Measurements from ENCODE around the gene CIBAR2. TPM values are rescaled to one million over a fixed set of nuclear protein-coding genes. Genes with fewer than 3 reads are reported as not detected.
"Not testable (repeated sequence)": the region's sequence is repeated elsewhere in the genome, so short reads cannot be mapped to it uniquely, and the experiment has no call there.

CIBAR2 gene
- total RNA-seq, 1 experiment from 2014 or later = not detected

DNA sequence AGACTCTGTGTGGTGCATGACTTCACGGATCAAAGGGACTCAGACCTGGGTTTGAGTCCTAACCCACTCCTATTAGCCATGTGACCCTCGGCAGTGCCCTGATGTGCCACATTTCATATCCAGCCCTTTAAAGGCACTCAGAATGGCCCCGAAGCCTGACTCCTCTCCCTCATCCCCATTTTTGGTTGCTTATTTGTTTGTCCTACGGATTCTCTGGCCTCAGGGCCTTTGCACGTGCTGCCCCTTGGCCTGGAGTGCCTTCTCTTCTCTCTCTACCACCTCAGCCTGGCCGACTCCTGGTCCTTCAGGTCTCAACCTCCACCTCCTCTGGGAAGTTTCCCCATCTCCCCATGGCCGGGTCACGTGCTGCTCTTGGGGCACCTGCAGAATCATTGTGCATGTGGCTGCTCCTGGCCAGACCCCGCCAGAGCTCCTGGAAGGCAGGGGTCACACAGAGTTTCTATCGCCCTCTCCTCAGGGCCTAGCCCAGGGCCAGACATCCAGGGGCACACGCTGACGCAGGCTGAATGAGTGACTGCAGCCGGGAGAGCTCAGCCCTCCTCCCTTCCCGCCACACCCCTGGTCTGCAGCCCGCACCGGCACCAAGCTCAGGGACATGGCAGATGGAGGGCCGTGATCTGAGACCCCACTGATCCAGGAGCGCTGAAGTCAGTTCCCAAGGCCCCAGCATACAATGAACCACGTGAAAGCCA is 22.0 kb upstream of the CIBAR2 start:
- no peak for DNase-seq (ENCODE audit: low read depth, low spot score)
- in situ Hi-C loops (cut with HindIII; ENCODE audit: low pct_unique_long_range_greater_than_20kb, low sequenced_read_pairs) = no loop called here

DNA sequence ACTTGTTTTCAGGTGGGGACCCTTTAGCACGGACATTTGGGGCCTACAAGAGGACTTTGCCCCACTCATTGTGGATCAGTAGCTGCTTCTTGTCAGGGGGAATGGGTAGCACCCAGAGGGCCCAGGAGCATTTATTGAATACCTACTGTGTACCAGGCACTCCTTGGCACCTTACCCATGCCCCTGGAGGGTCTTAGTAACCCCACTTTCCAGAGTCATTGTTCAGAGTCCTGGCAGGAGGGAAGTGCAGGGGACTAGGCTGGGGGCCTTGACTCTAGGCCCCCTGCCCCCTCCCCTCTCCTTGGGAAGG is 21.0 kb upstream of the CIBAR2 start:
- no peak for DNase-seq (ENCODE audit: low read depth, low spot score)
- in situ Hi-C loops (cut with HindIII; ENCODE audit: low pct_unique_long_range_greater_than_20kb, low sequenced_read_pairs) = no loop called here

DNA sequence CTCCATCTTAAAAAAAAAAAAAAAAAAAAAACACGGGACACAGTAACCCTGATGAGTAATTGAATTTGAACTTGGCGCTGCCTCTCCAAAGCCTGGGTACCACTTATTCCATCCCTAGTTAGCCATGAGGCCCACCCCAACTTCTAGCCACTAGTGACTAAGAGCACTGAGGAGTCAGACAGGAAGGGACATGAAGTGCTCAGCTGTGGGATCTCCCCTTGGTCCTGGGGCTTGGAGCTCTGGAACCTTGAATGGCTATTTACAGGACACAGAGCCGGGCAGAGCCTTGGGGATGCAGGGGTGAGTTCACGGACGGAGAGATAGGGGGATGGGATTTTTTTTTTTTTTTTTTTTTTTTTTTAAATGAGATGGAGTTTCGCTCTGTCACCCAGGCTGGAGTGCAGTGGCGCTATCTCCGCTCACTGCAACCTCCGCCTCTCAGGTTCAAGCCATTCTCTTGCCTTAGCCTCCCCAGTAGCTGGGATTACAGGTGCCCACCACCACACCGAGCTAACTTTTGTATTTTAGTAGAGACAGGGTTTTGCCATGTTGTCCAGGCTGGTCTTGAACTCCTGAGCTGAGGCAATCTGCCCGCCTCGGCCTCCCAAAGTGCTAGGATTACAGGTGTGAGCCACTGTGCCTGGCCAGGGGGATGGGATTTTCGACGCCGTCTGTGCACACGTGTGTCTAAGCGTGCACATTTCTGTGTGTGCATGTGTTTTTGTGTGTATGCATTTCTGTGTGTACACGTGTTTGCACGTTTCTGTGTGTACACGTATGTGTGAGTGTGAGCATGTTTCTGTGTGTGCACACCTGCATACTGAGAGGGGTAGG is 20.4 kb upstream of the CIBAR2 start:
- in situ Hi-C loops (cut with HindIII; ENCODE audit: low pct_unique_long_range_greater_than_20kb, low sequenced_read_pairs) = no loop called here
- DNase-seq (ENCODE audit: low read depth, low spot score) = no peak

DNA sequence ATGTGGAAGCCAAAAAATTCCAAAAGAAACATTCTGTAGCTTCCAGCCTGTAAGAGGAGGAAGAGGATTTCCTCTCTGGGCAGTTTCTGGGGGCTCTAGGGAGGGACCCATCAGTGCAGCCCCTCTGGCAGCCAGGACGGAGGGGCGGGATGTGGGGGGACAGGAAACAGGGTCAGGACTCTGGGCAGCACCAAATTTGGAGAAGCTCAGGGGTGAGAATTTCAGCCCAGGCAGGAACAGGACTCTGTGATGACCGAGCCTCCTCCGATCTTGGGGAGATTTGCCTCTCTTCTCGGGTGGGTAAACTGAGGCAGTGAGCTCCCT is 18.4 kb upstream of the CIBAR2 start:
- no peak for DNase-seq (ENCODE audit: low read depth, low spot score)
- in situ Hi-C loops (cut with HindIII; ENCODE audit: low pct_unique_long_range_greater_than_20kb, low sequenced_read_pairs) = no loop called here

DNA sequence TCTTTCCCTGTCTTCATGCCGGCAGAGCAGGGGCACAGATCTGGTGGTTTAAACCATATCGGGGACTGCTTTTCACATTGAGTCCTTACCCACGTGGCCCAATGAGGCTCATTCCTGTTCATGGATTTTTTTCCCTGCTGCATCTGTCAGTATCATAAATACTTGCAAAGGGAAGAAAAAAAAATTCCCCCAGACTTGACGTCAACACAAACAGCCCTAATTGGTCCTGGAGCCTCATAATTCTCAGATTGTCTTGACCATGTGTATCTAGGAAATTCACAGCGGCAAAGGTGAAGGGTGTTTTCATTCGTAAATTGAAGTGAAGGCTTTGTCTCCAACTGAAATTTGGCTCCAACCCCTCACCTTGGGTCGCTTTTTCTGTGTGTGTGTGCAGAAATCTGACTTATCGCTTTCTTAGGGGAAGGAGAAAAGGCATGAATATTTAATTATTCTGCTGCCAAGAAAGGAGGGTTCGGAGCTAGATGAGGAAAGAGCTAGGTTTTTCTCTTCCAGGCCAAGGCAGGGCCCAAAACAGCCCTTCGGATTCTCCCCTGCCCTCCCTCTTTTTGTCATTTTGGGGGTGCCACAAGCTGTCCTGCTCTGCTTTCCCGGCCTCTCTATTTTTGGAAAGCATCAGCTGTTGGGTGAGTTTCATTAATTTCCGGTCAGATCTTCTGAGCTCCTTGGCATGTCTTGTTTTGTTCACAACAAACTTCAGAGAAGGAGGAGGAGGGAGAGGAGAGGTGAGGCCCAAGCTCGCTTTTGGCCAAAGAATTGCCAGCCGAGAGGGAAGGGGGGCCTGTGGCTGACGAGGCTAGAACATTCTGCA is 17.8 kb upstream of the CIBAR2 start:
- no peak for DNase-seq (ENCODE audit: low read depth, low spot score)
- in situ Hi-C loops (cut with HindIII; ENCODE audit: low pct_unique_long_range_greater_than_20kb, low sequenced_read_pairs) = no loop called here

DNA sequence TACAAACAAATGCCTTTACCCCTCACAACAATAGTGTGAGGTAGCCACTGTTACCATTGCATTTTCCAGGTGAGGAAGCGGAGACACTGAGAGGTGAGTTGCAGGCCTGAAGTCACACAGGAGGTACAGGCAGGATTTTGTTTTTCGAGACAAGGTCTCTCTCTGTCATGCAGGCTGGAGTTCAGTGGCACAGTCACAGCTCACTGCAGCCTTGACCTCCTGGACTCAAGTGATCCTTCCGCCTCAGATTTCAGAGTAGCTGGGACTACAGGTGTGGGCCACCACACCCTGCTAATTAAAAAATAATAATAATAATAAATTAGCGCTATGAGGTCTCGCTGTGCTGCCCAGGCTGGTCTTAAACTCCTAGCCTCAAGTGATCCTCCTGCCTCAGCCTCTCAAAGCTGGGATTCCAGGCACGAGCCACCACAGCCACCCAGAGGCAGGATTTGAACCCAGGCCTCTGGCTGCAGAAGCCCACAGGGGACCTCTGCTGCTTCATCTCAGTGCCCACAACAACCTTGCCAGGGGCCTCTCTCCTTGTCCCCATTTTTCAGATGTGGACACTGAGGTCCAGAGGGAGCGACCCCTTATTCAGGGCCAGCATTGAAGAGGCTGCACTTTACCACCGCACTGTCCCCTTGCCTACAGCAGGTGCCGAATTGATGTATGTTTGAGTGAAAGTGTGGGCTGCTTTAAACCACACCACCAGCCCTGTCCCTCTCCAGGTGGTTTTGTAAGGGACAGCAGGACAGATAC is 16.0 kb upstream of the CIBAR2 start:
- in situ Hi-C loops (cut with HindIII; ENCODE audit: low pct_unique_long_range_greater_than_20kb, low sequenced_read_pairs) = no loop called here
- no peak for DNase-seq (ENCODE audit: low read depth, low spot score)

DNA sequence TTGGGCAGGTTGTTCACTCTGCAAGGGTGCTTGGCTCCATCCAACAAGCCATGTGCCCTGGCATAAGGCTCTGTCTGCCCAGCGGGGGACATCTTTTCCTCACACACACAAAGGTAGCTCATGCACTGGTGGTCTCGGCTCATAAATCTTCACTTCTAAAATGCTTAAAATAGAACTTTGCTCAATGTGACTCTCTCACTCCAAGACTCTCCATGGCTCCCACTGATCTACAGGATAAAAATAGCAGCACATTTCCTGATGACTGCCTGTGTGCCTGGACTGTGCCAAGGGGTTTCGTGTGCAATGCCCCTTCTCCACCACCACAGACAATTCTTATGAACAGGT is 15.1 kb upstream of the CIBAR2 start:
- in situ Hi-C loops (cut with HindIII; ENCODE audit: low pct_unique_long_range_greater_than_20kb, low sequenced_read_pairs) = no loop called here

DNA sequence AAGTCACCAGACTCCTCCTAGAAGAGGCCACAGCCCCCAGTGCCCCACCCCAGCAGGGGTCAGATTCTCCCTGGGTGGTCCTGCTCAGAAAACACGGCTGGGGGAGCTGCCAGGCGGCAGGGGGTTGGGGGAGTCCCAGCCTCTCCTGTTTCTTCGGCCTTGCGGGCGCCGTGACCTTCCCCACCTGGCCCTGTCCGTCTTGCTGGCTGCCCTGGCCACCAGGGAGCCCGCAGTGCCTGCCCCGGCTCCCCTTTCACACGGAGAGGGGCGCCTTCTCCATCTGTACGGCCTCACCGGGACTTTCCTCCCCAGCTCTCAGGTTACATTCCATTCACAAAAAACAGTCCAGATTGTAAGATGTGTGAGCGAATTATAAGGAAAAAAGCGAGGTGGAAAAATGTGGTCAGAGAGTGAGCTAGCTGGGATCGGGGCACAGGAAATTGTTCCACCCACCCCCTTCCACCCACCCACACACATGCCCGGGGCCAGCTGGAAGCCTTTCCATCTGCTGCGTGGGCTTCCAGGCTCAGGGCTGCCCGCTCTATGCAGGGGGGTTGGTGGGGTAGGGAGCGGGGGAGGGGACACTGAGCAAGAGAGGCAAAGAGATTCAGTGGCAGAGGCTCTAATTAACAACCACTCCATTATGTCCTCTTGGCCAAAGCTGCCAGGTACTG is 14.6 kb upstream of the CIBAR2 start:
- in situ Hi-C loops (cut with HindIII; ENCODE audit: low pct_unique_long_range_greater_than_20kb, low sequenced_read_pairs) = no loop called here
- no peak for DNase-seq (ENCODE audit: low read depth, low spot score)

More for the DNA sequence above, 15.1 kb upstream of the CIBAR2 start:
- no peak for DNase-seq (ENCODE audit: low read depth, low spot score)

DNA sequence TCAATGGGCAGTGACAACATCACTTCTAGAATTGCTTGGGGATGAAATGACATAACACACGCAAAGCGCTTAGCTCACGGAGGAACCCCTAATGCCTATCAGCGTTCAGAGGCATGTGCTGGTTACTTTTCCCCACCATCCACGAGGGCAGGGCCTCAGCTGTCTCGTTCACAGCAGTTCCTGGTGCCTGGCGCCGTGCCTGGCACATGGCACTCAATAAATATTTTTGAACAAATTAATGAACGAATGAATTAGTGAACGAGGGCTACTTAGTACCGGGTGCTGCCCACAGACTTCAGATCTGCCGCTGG is 14.1 kb upstream of the CIBAR2 start:
- in situ Hi-C loops (cut with HindIII; ENCODE audit: low pct_unique_long_range_greater_than_20kb, low sequenced_read_pairs) = no loop called here
- DNase-seq (ENCODE audit: low read depth, low spot score) = no peak

DNA sequence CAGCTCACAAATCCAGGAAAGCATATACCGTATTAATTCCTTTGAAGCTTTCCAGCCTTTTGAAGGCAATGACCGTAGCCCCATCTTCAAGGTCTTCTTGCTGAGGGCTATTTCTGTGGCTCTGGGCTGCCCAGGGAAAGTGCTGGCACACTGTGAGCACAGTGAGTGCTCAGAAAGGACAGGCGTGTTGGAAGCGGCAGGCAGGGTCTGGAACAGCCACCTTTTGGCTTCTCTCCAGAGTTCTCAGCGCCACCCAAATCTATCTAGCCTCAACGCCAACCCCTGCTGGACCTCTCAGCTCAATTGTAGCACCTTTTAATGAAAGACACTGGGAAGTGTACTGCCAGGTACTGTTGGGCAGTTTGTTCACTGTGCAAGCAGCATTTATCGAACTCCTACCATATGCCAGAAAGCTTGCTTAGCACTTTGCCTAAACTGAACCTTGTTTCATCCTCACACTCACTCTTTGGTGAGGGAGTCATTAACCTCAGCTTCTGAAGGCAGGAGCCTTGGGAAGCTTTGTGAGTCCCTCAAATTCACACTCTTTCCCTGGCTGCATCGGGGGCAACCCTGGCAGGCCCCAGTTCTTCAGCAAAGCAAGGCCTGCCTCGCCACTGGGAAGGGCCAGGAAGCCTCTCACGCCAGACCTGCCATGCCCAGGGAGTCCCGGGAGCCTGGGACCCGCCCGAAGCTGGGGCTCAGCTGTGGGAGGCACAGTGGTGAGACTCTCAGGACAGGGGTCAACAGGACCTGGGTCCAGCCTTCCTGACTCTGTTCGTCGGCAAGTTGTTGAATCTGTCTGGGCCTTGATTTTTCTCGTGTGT is 13.5 kb upstream of the CIBAR2 start:
- DNase-seq (ENCODE audit: low read depth, low spot score) = no peak
- in situ Hi-C loops (cut with HindIII; ENCODE audit: low pct_unique_long_range_greater_than_20kb, low sequenced_read_pairs) = no loop called here

DNA sequence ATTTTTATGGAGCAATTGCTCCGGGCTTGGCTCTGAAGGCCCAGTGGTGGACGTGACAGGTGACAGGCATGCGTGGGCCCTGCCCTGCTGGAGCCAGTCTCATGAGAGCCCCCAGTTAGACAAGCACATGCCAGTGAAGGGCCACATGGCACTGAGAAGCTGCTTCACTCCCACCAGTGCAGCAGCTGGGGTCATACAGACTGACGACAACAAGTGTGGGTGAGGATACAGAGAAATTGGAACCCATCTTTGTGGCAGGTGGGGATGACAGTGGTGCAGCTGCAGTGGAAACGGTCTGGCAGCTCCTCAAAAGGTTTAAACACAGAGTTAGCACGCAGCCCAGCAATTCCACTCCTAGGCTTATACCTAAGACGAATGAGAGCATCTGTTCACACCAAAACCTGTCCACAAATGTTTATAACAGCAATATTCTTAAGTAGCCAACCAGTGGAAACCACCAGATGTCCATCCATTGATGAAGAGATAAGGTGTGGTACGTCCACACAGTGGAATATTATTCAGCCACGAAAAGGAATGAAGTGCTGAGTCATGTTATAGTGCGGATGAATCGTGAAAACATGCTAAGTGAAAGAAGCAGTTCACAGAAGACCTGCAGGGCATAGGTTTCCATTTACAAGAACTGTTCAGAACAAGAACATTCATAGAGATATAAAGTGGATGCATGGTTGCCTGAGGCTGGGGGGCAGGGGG is 12.5 kb upstream of the CIBAR2 start:
- in situ Hi-C loops (cut with HindIII; ENCODE audit: low pct_unique_long_range_greater_than_20kb, low sequenced_read_pairs) = no loop called here
- DNase-seq (ENCODE audit: low read depth, low spot score) = no peak

DNA sequence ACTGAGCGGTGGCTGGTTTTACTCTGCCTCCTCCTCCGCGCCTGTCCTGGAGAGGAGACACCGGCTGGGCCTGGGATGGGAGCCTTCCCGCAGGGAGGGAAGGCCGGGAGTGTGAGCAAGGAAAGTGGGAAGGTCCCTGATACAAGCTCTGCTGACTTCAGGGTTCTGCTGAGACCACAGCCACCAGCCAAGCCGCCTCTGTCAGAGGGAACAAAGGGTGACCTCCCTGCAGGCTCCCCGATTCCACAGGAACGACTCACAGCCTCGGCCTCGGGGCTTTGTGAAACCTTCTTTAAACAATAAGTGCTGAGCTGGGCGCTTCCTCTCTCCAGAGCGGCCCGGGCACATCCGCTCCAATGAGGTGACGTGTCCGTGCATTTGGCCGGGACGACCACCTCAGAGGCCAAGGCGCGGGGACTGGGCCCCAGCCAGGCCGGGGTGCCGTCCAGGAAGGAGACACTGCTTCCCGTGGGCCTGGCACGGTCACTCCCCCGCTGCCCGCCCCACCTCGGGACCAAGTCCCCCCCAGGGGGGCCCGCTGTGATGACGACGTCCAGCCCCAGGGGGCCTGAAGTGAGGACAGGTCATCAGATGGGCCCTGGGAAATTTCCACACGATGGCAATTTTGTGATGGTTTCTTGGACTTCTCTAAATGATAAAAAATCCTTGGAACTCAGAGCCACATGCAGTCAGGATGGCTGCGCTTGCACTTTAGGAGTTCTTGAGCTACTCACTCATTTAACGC is 11.8 kb upstream of the CIBAR2 start:
- in situ Hi-C loops (cut with HindIII; ENCODE audit: low pct_unique_long_range_greater_than_20kb, low sequenced_read_pairs) = no loop called here
- no peak for DNase-seq (ENCODE audit: low read depth, low spot score)

DNA sequence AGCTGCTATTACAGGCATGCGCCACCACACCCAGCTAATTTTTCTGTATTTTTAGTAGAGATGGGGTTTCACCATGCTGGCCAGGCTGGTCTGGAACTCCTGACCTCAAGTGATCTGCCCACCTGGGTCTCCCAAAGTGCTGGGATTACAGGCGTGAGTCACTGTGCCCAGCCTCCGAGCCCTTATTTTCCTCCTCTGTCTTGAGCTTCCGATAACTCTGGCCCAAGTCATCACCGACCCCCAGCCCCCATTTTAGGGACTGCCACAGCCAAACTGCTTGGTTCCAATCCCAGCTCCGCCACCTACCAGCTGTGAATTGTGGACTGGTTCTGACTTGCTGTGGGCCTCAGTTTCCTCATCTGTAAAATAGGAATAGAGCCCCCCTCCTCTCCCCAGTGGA is 11.2 kb upstream of the CIBAR2 start:
- in situ Hi-C loops (cut with HindIII; ENCODE audit: low pct_unique_long_range_greater_than_20kb, low sequenced_read_pairs); DNase-seq (ENCODE audit: low read depth, low spot score): not testable (repeated sequence)

DNA sequence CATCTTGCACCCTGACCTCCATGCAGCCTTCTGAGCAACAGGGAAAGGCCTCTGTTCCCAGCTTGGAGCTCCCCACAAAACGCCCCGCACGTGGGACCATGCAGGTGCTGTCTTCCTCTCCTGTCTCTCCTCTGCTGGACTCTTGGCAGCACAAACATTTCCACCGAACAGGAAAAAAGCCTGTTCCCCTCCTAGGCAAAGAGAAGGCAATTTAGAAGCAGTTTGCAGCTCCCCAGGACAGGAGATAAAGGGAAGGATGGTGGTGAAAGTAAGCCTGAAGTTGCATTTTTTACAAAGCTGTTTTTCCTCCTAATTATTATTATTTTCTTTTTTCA is 7.7 kb upstream of the CIBAR2 start:
- in situ Hi-C loops (cut with HindIII; ENCODE audit: low pct_unique_long_range_greater_than_20kb, low sequenced_read_pairs) = no loop called here
- DNase-seq (ENCODE audit: low read depth, low spot score) = no peak

DNA sequence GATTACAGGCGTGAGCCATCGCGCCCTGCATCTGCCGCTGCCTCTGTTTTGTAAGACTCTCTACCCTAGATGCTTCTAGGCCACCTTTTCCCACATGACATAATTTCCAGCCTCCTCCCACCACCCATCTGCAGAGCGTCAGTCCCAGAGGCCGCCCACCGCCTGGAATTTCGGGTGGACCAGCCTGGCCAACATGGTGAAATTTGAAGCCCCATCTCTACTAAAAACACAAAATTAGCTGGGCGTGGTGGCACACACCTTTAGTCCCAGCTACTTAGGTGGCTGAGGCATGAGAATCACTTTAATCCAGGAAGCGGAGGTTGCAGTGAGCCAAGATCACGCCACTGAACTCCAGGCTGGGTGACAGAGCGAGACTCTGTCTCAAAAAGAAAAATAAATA is 5.1 kb upstream of the CIBAR2 start:
- in situ Hi-C loops (cut with HindIII; ENCODE audit: low pct_unique_long_range_greater_than_20kb, low sequenced_read_pairs) = no loop called here
- no peak for DNase-seq (ENCODE audit: low read depth, low spot score)
